PFSK-1 (cell line): Measurements from ENCODE around the gene SUPT16H.

Experiments used
- POLR2AphosphoS5 ChIP-seq: IDR thresholded peaks from 2 replicates; pipeline ENCODE4 v1.6.1; 2012; ENCODE audit warnings: low read depth, mild to moderate bottlenecking, control low read depth, low read length, moderate library complexity
- REST ChIP-seq, 2 experiments: IDR thresholded peaks; 2 replicates each; pipeline versions ENCODE4 v1.6.1 to v1.8.0; 2011 to 2012; ENCODE audit warnings: low read depth in 2 of 2, low read length in 2 of 2, control low read depth in 1 of 2, inconsistent platforms in 1 of 2, mild to moderate bottlenecking in 1 of 2, moderate library complexity in 1 of 2; ENCODE audit not compliant: insufficient read depth in 1 of 2
- SIN3A ChIP-seq: IDR thresholded peaks from 2 replicates; pipeline ENCODE4 v1.6.1; 2012; ENCODE audit warnings: mild to moderate bottlenecking, low read length, moderate library complexity, borderline replicate concordance; ENCODE audit not compliant: insufficient read depth

- TF ChIP-seq POLR2AphosphoS5, result no peak
- TF ChIP-seq REST (IDR thresholded peaks at IDR 0.05; ENCODE audit: insufficient read depth in 1 of 2, low read depth in 2 of 2, low read length in 2 of 2), result no peak
- no peak for TF ChIP-seq SIN3A
These were observed 31.5 kb upstream of the SUPT16H start for GRCh38 chr14:21415329-21415728.
